T-helper 22 cell (primary cell): ENCODE measurements around the gene RASGRF2.
"Not testable (repeated sequence)": the region's sequence is repeated elsewhere in the genome, so short reads cannot be mapped to it uniquely, and the experiment has no call there.

Experiments
- DNase-seq: peaks from one replicate; pipeline ENCODE4 v3.0.0-alpha.2; 2020; ENCODE audit warnings: low read depth

RASGRF2 gene

GRCh38 chr5:81241001-81241400, 280.8 kb downstream of the RASGRF2 start:
- DNase-seq, result no peak

GRCh38 chr5:81241961-81242648, 281.9 kb downstream of the RASGRF2 start:
- DNase-seq, result no peak

GRCh38 chr5:81242906-81243436, 282.8 kb downstream of the RASGRF2 start:
- no peak for DNase-seq

- DNase-seq, result no peak
Measured at GRCh38 chr5:81244451-81244850, 284.3 kb downstream of the RASGRF2 start.

- DNase-seq, result no peak
Measured at GRCh38 chr5:81245871-81246235, 285.7 kb downstream of the RASGRF2 start.

- DNase-seq, result no peak
Measured at GRCh38 chr5:81246697-81247096, 286.5 kb downstream of the RASGRF2 start.

- no peak for DNase-seq
Measured at GRCh38 chr5:81247441-81247972, 287.3 kb downstream of the RASGRF2 start.

GRCh38 chr5:81249240-81249639, 289.1 kb downstream of the RASGRF2 start:
- no peak for DNase-seq

- no peak for DNase-seq
Measured at GRCh38 chr5:81250004-81250403, 289.8 kb downstream of the RASGRF2 start.

GRCh38 chr5:81251922-81252321, 291.8 kb downstream of the RASGRF2 start:
- no peak for DNase-seq

GRCh38 chr5:81252904-81253303, 292.7 kb downstream of the RASGRF2 start:
- no peak for DNase-seq

GRCh38 chr5:81253875-81254274, 293.7 kb downstream of the RASGRF2 start:
- DNase-seq, result no peak

GRCh38 chr5:81254886-81255559, 294.9 kb downstream of the RASGRF2 start:
- DNase-seq, result no peak

GRCh38 chr5:81256766-81257165, 296.6 kb downstream of the RASGRF2 start:
- no peak for DNase-seq

GRCh38 chr5:81262796-81263195, 302.6 kb downstream of the RASGRF2 start:
- not testable (repeated sequence) for DNase-seq

GRCh38 chr5:81265101-81265500, 304.9 kb downstream of the RASGRF2 start:
- no peak for DNase-seq

GRCh38 chr5:81268521-81269196, 308.5 kb downstream of the RASGRF2 start:
- no peak for DNase-seq

GRCh38 chr5:81269751-81270393, 309.7 kb downstream of the RASGRF2 start:
- no peak for DNase-seq

GRCh38 chr5:81270394-81271027, 310.3 kb downstream of the RASGRF2 start:
- DNase-seq, result not testable (repeated sequence)
